ENCODE data around the gene IER3IP1.

GRCh38 chr18:47166294-47166693 is 9.9 kb downstream of the IER3IP1 start:
- no peak for TF ChIP-seq POLR2A (IDR thresholded peaks at IDR 0.05; ENCODE audit: low read depth, low read length)
- TF ChIP-seq POLR2AphosphoS5 (IDR thresholded peaks at IDR 0.05; ENCODE audit: low read depth, low read length), result no peak
- no peak for TF ChIP-seq SPI1 (IDR thresholded peaks at IDR 0.05; ENCODE audit: low read depth, low read length)
- TF ChIP-seq TAF1 (IDR thresholded peaks at IDR 0.05; ENCODE audit: low read depth, low read length), result no peak
- TF ChIP-seq POU2F2 (IDR thresholded peaks at IDR 0.05; ENCODE audit: low read depth, low read length), result no peak

Measured in GM12891 (cell line).